GM18520 (cell line): ENCODE data around the gene OR2T29.
"Not testable (repeated sequence)": the region's sequence is repeated elsewhere in the genome, so short reads cannot be mapped to it uniquely, and the experiment has no call there.

Experiments used
- ATAC-seq: cut with Tn5 transposase; IDR thresholded peaks from one replicate; pipeline ENCODE4 v1.9.1; 2021; ENCODE audit not compliant: unreplicated experiment

OR2T29 gene

DNA sequence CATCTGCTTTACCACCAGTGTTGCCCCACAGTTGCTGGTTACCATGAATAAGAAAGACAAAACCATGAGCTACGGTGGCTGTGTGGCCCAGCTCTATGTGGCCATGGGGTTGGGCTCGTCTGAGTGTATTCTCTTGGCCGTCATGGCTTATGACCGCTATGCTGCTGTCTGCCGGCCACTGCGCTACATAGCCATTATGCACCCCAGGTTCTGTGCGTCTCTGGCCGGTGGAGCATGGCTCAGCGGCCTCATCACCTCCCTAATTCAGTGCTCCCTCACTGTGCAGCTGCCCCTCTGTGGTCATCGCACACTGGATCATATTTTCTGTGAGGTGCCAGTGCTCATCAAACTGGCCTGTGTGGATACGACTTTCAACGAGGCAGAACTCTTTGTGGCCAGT lies 40.7 kb downstream of the OR2T29 start:
- ATAC-seq = no peak

DNA sequence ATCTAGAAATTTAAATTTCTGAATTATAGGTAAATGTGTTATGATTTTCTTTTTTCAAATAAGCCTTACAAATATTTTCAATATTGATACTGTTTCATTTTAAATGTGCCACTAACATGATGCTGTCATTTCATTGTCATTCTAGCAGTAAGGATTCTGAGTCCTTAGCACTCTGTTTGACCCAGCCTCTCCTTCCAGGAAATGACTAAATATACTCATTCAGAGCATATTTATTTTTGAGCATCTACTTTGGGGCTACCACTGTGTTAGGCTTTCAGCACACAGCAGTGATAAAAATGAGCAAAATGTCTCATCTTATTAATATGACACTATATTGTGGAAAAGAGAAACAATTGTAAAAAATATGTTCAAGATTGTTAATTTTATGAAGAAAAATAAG lies 52.4 kb downstream of the OR2T29 start:
- peak; percentile 55 for ATAC-seq

DNA sequence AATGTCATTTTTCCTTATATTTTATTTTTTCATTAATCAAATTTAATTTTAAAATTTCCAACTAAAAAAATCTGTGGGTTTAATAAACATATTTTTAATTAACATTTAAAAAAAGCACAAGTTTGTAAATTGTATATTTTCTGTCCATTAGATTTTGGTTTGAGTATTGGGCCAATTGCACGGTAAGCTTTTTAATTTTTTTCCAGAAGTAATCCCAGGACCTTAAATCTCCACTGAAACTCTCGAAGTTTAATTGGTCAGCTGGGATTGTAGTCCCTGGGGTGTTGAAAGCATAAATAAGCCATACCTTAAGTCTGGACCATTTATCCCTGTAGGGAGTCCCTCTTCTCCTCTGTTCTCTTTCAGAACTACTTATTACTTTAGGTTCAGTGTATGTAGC lies 54.8 kb downstream of the OR2T29 start, which contains the start of gene OR2G6:
Gene OR2G6, plus strand, starts transcription at position 301 of the 400 bp plus-strand sequence. CDS start 13,574 bp downstream, outside the sequence.
- not testable (repeated sequence) for ATAC-seq
